MM.1S (cell line): ENCODE results near the gene ELP5.

Experiments
- EZH2 ChIP-seq: fragments of 300-600 bp; sonication (generic); optimal IDR thresholded peaks from 2 replicates; pipeline ENCODE3; 2017; ENCODE audit warnings: low read depth, mild to moderate bottlenecking, antibody characterized with exemption, low read length, mixed read lengths
- TF ChIP-seq, protein P1 (sequence below): fragments of 300-600 bp; sonication (generic); IDR thresholded peaks from 2 replicates; pipeline ENCODE4 v1.5.1; 2016; ENCODE audit warnings: antibody characterized with exemption, low read length, mixed read lengths

DNA sequence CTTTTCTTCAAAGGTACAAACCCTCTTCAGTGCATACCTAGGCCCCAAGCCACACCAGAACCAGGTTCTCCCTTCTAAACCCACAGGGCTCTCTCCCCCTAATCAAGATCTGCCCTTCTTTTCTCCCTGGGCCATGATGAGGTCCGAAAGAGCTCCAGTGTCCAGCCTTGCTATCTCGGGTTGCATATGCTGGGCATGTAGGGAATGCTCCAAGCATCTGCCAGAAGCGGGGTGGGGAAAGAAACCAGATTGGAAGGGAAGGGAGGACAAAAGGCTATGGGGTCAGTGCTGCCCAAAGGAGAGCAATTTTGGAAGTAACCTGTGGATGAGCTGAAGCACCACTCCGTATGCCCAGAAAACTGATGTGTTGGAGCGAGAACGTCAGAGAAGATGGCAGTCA is 2.8 kb upstream of the ELP5 start:
- TF ChIP-seq, protein P1, sequence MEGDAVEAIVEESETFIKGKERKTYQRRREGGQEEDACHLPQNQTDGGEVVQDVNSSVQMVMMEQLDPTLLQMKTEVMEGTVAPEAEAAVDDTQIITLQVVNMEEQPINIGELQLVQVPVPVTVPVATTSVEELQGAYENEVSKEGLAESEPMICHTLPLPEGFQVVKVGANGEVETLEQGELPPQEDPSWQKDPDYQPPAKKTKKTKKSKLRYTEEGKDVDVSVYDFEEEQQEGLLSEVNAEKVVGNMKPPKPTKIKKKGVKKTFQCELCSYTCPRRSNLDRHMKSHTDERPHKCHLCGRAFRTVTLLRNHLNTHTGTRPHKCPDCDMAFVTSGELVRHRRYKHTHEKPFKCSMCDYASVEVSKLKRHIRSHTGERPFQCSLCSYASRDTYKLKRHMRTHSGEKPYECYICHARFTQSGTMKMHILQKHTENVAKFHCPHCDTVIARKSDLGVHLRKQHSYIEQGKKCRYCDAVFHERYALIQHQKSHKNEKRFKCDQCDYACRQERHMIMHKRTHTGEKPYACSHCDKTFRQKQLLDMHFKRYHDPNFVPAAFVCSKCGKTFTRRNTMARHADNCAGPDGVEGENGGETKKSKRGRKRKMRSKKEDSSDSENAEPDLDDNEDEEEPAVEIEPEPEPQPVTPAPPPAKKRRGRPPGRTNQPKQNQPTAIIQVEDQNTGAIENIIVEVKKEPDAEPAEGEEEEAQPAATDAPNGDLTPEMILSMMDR = no peak
- no peak for TF ChIP-seq EZH2
